Measurements from ENCODE around the gene NMT1. TPM values are rescaled to one million over a fixed set of nuclear protein-coding genes. Genes with fewer than 3 reads are reported as not detected.

The NMT1 gene
- total RNA-seq, 2 donors from 2014 or later, result 101 to 120 TPM

Other genes starting within 250 kb of the NMT1 start
- 1 to 10 TPM; 2.4 to 3.4 TPM for gene GJC1, start 231.0 kb upstream of the NMT1 start, total RNA-seq
- gene HIGD1B, start 213.4 kb upstream of the NMT1 start, total RNA-seq, result not detected
- 100 to 1,000 TPM; 105 to 215 TPM for gene EFTUD2, start 161.9 kb upstream of the NMT1 start, total RNA-seq
- gene GFAP, start 145.8 kb upstream of the NMT1 start, total RNA-seq, result not detected
- 10 to 100 TPM; 37.7 to 51.5 TPM for gene KIF18B, start 113.5 kb upstream of the NMT1 start, total RNA-seq
- gene C1QL1, start 93.0 kb upstream of the NMT1 start, total RNA-seq, result under 1 TPM; 0.32 to 0.34 TPM
- 10 to 100 TPM; 36.5 to 36.6 TPM for gene DCAKD, start 9.7 kb upstream of the NMT1 start, total RNA-seq
- 1 to 10 TPM; 3.1 to 6.5 TPM for gene PLCD3, start 71.2 kb downstream of the NMT1 start, total RNA-seq
- 10 to 100 TPM in 1 of 2 donors, 1 to 10 TPM in 1; 9.8 to 12.6 TPM for gene ACBD4, start 74.4 kb downstream of the NMT1 start, total RNA-seq
- 10 to 100 TPM; 45.9 to 66.4 TPM for gene HEXIM1, start 87.2 kb downstream of the NMT1 start, total RNA-seq
- 1 to 10 TPM; 6.1 to 8.5 TPM for gene HEXIM2, start 100.6 kb downstream of the NMT1 start, total RNA-seq
- 100 to 1,000 TPM; 262 to 496 TPM for gene FMNL1, start 160.6 kb downstream of the NMT1 start, total RNA-seq
- under 1 TPM; 0.13 to 0.32 TPM for gene SPATA32, start 200.8 kb downstream of the NMT1 start, total RNA-seq